H9 (cell line): Measurements from ENCODE around the gene MORC2. TPM values are rescaled to one million over a fixed set of nuclear protein-coding genes. Genes with fewer than 3 reads are reported as not detected.

ENCODE experiments used
- DNase-seq: peaks from one replicate; pipeline ENCODE4 v3.0.0-alpha.2; 2017
- H2AFZ ChIP-seq: one replicate; pipeline ENCODE4 v1.6.1; 2013; ENCODE audit warnings: mild to moderate bottlenecking, low read length, control low read depth, moderate library complexity
- H2AK5ac ChIP-seq: 2 replicates; pipeline ENCODE4 v1.6.1; 2013; ENCODE audit warnings: low read length, control low read depth, mixed read lengths; ENCODE audit not compliant: insufficient read length
- H2BK120ac ChIP-seq: one replicate; pipeline ENCODE4 v1.6.1; 2013; ENCODE audit warnings: low read depth, mild to moderate bottlenecking, low read length, control low read depth, inconsistent platforms; ENCODE audit not compliant: poor library complexity, severe bottlenecking
- H2BK12ac ChIP-seq: 2 replicates; pipeline ENCODE4 v1.6.1; 2013; ENCODE audit warnings: low read length, control low read depth, mixed read lengths, low read depth; ENCODE audit not compliant: insufficient read length
- H2BK15ac ChIP-seq: 2 replicates; pipeline ENCODE4 v1.6.1; 2013; ENCODE audit warnings: low read depth, low read length, control low read depth
- H2BK20ac ChIP-seq: one replicate; pipeline ENCODE4 v1.6.1; 2013; ENCODE audit warnings: low read depth, mild to moderate bottlenecking, low read length, control low read depth, inconsistent platforms; ENCODE audit not compliant: poor library complexity, severe bottlenecking
- H2BK5ac ChIP-seq: 2 replicates; pipeline ENCODE4 v1.6.1; 2013; ENCODE audit warnings: low read length, control low read depth, mixed read lengths; ENCODE audit not compliant: insufficient read length
- H3K14ac ChIP-seq: 2 replicates; pipeline ENCODE4 v1.6.1; 2013; ENCODE audit warnings: low read length, control low read depth; ENCODE audit not compliant: insufficient read depth
- H3K18ac ChIP-seq: 2 replicates; pipeline ENCODE4 v1.6.1; 2013; ENCODE audit warnings: low read depth, mild to moderate bottlenecking, mixed read lengths, low read length, control low read depth; ENCODE audit not compliant: insufficient read length
- H3K23ac ChIP-seq: 2 replicates; pipeline ENCODE4 v1.6.1; 2013; ENCODE audit warnings: low read length, control low read depth, mixed read lengths, low read depth; ENCODE audit not compliant: insufficient read length
- H3K23me2 ChIP-seq: 2 replicates; pipeline ENCODE4 v1.6.1; 2013; ENCODE audit warnings: low read depth, mild to moderate bottlenecking, mixed read lengths, low read length, control low read depth; ENCODE audit not compliant: insufficient read length, poor library complexity, severe bottlenecking
- H3K27ac ChIP-seq: 2 replicates; pipeline ENCODE4 v1.5.1; 2013; ENCODE audit warnings: low read length, control low read depth, mixed read lengths, low read depth; ENCODE audit not compliant: insufficient read length
- H3K27me3 ChIP-seq: 2 replicates; pipeline ENCODE4 v1.6.1; 2013; ENCODE audit warnings: low read length, control low read depth, inconsistent platforms; ENCODE audit not compliant: insufficient read depth
- H3K4ac ChIP-seq: 2 replicates; pipeline ENCODE4 v1.6.1; 2013; ENCODE audit warnings: low read depth, mild to moderate bottlenecking, control low read depth, inconsistent platforms, low read length, moderate library complexity
- H3K4me1 ChIP-seq: 2 replicates; pipeline ENCODE4 v1.6.1; 2013; ENCODE audit warnings: low read length, control low read depth, inconsistent platforms; ENCODE audit not compliant: insufficient read depth
- H3K4me2 ChIP-seq: 2 replicates; pipeline ENCODE4 v1.6.1; 2013; ENCODE audit warnings: low read length, control low read depth, mixed read lengths; ENCODE audit not compliant: insufficient read length, insufficient read depth
- H3K56ac ChIP-seq: 2 replicates; pipeline ENCODE4 v1.6.1; 2013; ENCODE audit warnings: low read depth, mild to moderate bottlenecking, mixed read lengths, low read length, control low read depth; ENCODE audit not compliant: insufficient read length
- H3K79me1 ChIP-seq: 2 replicates; pipeline ENCODE4 v1.6.1; 2013; ENCODE audit warnings: low read depth, mild to moderate bottlenecking, moderate library complexity, low read length, control low read depth, inconsistent platforms; ENCODE audit not compliant: insufficient read depth, poor library complexity, severe bottlenecking
- H3K79me2 ChIP-seq: 2 replicates; pipeline ENCODE4 v1.6.1; 2013; ENCODE audit warnings: low read length, control low read depth, inconsistent platforms; ENCODE audit not compliant: insufficient read depth
- H3K9ac ChIP-seq: 2 replicates; pipeline ENCODE4 v1.6.1; 2013; ENCODE audit warnings: low read length, control low read depth, mixed read lengths; ENCODE audit not compliant: insufficient read length; ENCODE audit errors: extremely low read depth
- H3K9me3 ChIP-seq: one replicate; pipeline ENCODE4 v1.6.1; 2013; ENCODE audit warnings: low read depth, low read length, inconsistent platforms; ENCODE audit not compliant: control insufficient read depth
- H3T11ph ChIP-seq: one replicate; pipeline ENCODE4 v1.6.1; 2013; ENCODE audit warnings: mild to moderate bottlenecking, low read length, control low read depth, inconsistent platforms
- H4K20me1 ChIP-seq: one replicate; pipeline ENCODE4 v1.6.1; 2013; ENCODE audit not compliant: control insufficient read depth, insufficient read length, insufficient read depth
- H4K5ac ChIP-seq: 2 replicates; pipeline ENCODE4 v1.6.1; 2013; ENCODE audit warnings: low read depth, mild to moderate bottlenecking, mixed read lengths, low read length, control low read depth; ENCODE audit not compliant: insufficient read length
- H4K8ac ChIP-seq: replicated peaks from 2 replicates; pipeline ENCODE4 v1.6.1; 2013; ENCODE audit warnings: low read length, control low read depth, mixed read lengths, low read depth; ENCODE audit not compliant: insufficient read length
- H4K91ac ChIP-seq: 2 replicates; pipeline ENCODE4 v1.6.1; 2013; ENCODE audit warnings: low read depth, mild to moderate bottlenecking, moderate library complexity, mixed read lengths, low read length, control low read depth; ENCODE audit not compliant: insufficient read length
- H3K27ac Mint-ChIP-seq, 3 experiments: 2 replicates in 2 of 3; 3 replicates in 1 of 3; pipeline ENCODE4 v1.8.0; 2020 to 2021; ENCODE audit warnings: mixed read lengths in 3 of 3, mild to moderate bottlenecking in 1 of 3, moderate library complexity in 1 of 3
- H3K27me3 Mint-ChIP-seq: 2 replicates; pipeline ENCODE4 v1.8.0; 2021; ENCODE audit warnings: low read depth, mild to moderate bottlenecking, moderate library complexity, mixed read lengths
- H3K36me3 Mint-ChIP-seq, 3 experiments: 2 replicates in 2 of 3; 3 replicates in 1 of 3; pipeline ENCODE4 v1.8.0; 2020 to 2021; ENCODE audit warnings: low read depth in 3 of 3, mixed read lengths in 3 of 3; ENCODE audit not compliant: insufficient read depth in 1 of 3
- H3K4me1 Mint-ChIP-seq, 2 experiments: 2 replicates each; pipeline ENCODE4 v1.8.0; 2020; ENCODE audit warnings: mixed read lengths in 2 of 2
- H3K4me3 Mint-ChIP-seq, 2 experiments: 2 replicates in 1 of 2; 3 replicates in 1 of 2; pipeline ENCODE4 v1.8.0; 2020 to 2021; ENCODE audit warnings: mild to moderate bottlenecking in 2 of 2, mixed read lengths in 2 of 2, moderate library complexity in 1 of 2
- H3K9me3 Mint-ChIP-seq, 2 experiments: 2 replicates in 1 of 2; 3 replicates in 1 of 2; pipeline ENCODE4 v1.8.0; 2020; ENCODE audit warnings: mild to moderate bottlenecking in 2 of 2, mixed read lengths in 2 of 2, moderate library complexity in 1 of 2
- CTCF ChIP-seq: fragments of 200-600 bp; sonication (generic); conservative IDR thresholded peaks from 3 replicates; pipeline ENCODE4 v1.8.0; 2021; ENCODE audit warnings: antibody characterized with exemption, mild to moderate bottlenecking
- WGBS: extraction: QIAGEN DNeasy Blood & Tissue Kit; methylation state at CpG from one replicate; pipeline ENCODE4 v1.1.7; 2013; ENCODE audit warnings: missing lambda C conversion rate, low lambda C conversion rate, mixed read lengths; ENCODE audit not compliant: insufficient read length; ENCODE audit errors: extremely low coverage; 5-methylcytosine and 5-hydroxymethylcytosine counted together
- total RNA-seq: library from RNA; stranded (reverse); gene quantifications from 2 replicates; pipeline ENCODE4 v1.2.1, GENCODE V29; 2021

MORC2 gene
- total RNA-seq, 1 experiment from 2014 or later = 37.4 TPM

GRCh38 chr22:30902496-30903357 lies 65.8 kb downstream of the MORC2 start:
- Histone ChIP-seq H3K9me3 (no peaks in the 10 kb centered on the region), H3K23me2 (no peaks in the 10 kb centered on the region), H2BK120ac (no peak overlapping the region), H2BK20ac (no peak overlapping the region), H3K27me3 (no peaks in the 10 kb centered on the region), H2AFZ (no peak overlapping the region), H3T11ph (no peak overlapping the region), H2BK15ac (no peak overlapping the region), H3K79me1 (no peaks in the 10 kb centered on the region), H3K4me1 (no peaks in the 10 kb centered on the region), H2AK5ac (no peak overlapping the region), H3K23ac (no peak overlapping the region), H2BK5ac (no peak overlapping the region), H2BK12ac (no peak overlapping the region), H4K5ac (no peak overlapping the region), H4K8ac (no peak overlapping the region), H4K20me1 (no peaks in the 10 kb centered on the region), H3K9ac (no peak overlapping the region), H3K56ac (no peak overlapping the region), H3K18ac (no peak overlapping the region), H4K91ac (no peak overlapping the region), H3K27ac (no peak overlapping the region), H3K4me2 (no peak overlapping the region), H3K14ac (no peak overlapping the region), H3K79me2 (no peaks in the 10 kb centered on the region), H3K4ac (no peak overlapping the region)
- Mint-ChIP-seq H3K27ac (no peak overlapping the region), H3K27me3 (0 out of 2 replicates have a peak, but pooled peaks cover 1% of the 10 kb centered on the region), H3K4me1 (no peaks in the 10 kb centered on the region), H3K36me3 (peaks cover 12 to 49% (median 42%) of the 10 kb centered on the region in 3 experiments; a peak in 6 of 7 replicates), H3K9me3 (no peaks in the 10 kb centered on the region), H3K4me3 (no peak overlapping the region)
- no peak for TF ChIP-seq CTCF
- no peak for DNase-seq
- WGBS = no CpG with 5 or more reads among the region's 16 CpGs
